ENCODE measurements around the gene OR2L5.
A peak's percentile ranks its signal among the peaks of the same experiment; 100 is the strongest.

Gene OR2L5

GRCh38 chr1:248013229-248013710, at the start of gene OR2L5:
Gene OR2L5 (plus strand): TSS chr1:248013660. CDS start chr1:248021948, 8,288 bp downstream.
- no peak for DNase-seq

GRCh38 chr1:247964933-247965332, 48.5 kb upstream of the OR2L5 start, which contains the start of gene OR2AK2:
Gene OR2AK2 (plus strand): TSS chr1:247965233. CDS start chr1:247965377, 144 bp downstream.
- DNase-seq = no peak

- peak in 1 of 2 donors; percentile 3 for DNase-seq
Measured at GRCh38 chr1:247966532-247967204, 46.8 kb upstream of the OR2L5 start.

- DNase-seq = no peak
Measured at GRCh38 chr1:247992986-247993385, 20.5 kb upstream of the OR2L5 start.

- DNase-seq = no peak
Measured at GRCh38 chr1:247998811-247999210, 14.6 kb upstream of the OR2L5 start.

GRCh38 chr1:248000169-248000568, 13.3 kb upstream of the OR2L5 start:
- DNase-seq = no peak

GRCh38 chr1:248007778-248008177, 5.7 kb upstream of the OR2L5 start:
- no peak for DNase-seq

GRCh38 chr1:248009681-248010080, 3.8 kb upstream of the OR2L5 start:
- no peak for DNase-seq

GRCh38 chr1:248015803-248016202, 2.3 kb downstream of the OR2L5 start:
- DNase-seq = no peak

GRCh38 chr1:248029770-248030169, 16.3 kb downstream of the OR2L5 start, which contains the start of gene OR2L2:
Gene OR2L2 (plus strand): TSS chr1:248030070. CDS start chr1:248038268, 8,198 bp downstream.
- DNase-seq = no peak

GRCh38 chr1:248045209-248045608, 31.7 kb downstream of the OR2L5 start:
- DNase-seq = no peak

GRCh38 chr1:248046536-248046935, 33.1 kb downstream of the OR2L5 start, which contains the start of gene OR2L3:
Gene OR2L3 (plus strand): TSS chr1:248046836. CDS start chr1:248060682, 13,846 bp downstream.
- no peak for DNase-seq

GRCh38 chr1:248047008-248047407, 33.5 kb downstream of the OR2L5 start:
- DNase-seq = no peak

- DNase-seq = no peak
Measured at GRCh38 chr1:248054671-248055070, 41.2 kb downstream of the OR2L5 start.

- DNase-seq = no peak
Measured at GRCh38 chr1:248055261-248055660, 41.8 kb downstream of the OR2L5 start.

GRCh38 chr1:248065071-248065470, 51.6 kb downstream of the OR2L5 start:
- no peak for DNase-seq

GRCh38 chr1:248065604-248066003, 52.1 kb downstream of the OR2L5 start:
- DNase-seq = no peak
